Natural killer cell (primary cell): ENCODE measurements around the gene MRPL43. TPM values are rescaled to one million over a fixed set of nuclear protein-coding genes. Genes with fewer than 3 reads are reported as not detected.

ENCODE experiments used
- ATAC-seq, 3 donors: fragments of 150-1000 bp in 2 of 3; fragments of 200-7000 bp in 1 of 3; cut with Tn5 transposase; 1 replicate in 1 of 3; 2 replicates in 2 of 3; pipeline ENCODE4 v1.10.0; 2021; ENCODE audit warnings: mild to moderate bottlenecking in 2 of 3, moderate library complexity in 2 of 3
- DNase-seq, 2 donors: peaks; one replicate each; pipeline versions ENCODE4 v3.0.0 to v3.0.0-alpha.2; 2013 to 2021; ENCODE audit warnings: mixed read lengths in 1 of 2
- H3K27ac ChIP-seq: one replicate; pipeline ENCODE4 v1.5.1; 2013; ENCODE audit warnings: mild to moderate bottlenecking, low read length
- H3K27me3 ChIP-seq: one replicate; pipeline ENCODE4 v1.6.1; 2013; ENCODE audit warnings: low read length; ENCODE audit not compliant: control insufficient read depth, insufficient read depth
- H3K36me3 ChIP-seq: one replicate; pipeline ENCODE4 v1.6.1; 2013; ENCODE audit warnings: low read length; ENCODE audit not compliant: control insufficient read depth, insufficient read depth
- H3K4me1 ChIP-seq: one replicate; pipeline ENCODE4 v1.6.1; 2013; ENCODE audit warnings: low read length; ENCODE audit not compliant: control insufficient read depth, insufficient read depth
- H3K4me3 ChIP-seq: one replicate; pipeline ENCODE4 v1.5.1; 2013; ENCODE audit warnings: low read length
- H3K9me3 ChIP-seq: one replicate; pipeline ENCODE4 v1.6.1; 2013; ENCODE audit warnings: low read length; ENCODE audit not compliant: control insufficient read depth, insufficient read depth
- H3K27ac Mint-ChIP-seq, 2 donors: one replicate each; pipeline ENCODE4 v1.8.0; 2022; ENCODE audit warnings: mild to moderate bottlenecking in 2 of 2, mixed read lengths in 2 of 2, moderate library complexity in 1 of 2
- H3K27me3 Mint-ChIP-seq, 2 donors: one replicate each; pipeline ENCODE4 v1.8.0; 2022; ENCODE audit warnings: low read depth in 2 of 2, mixed read lengths in 2 of 2
- H3K36me3 Mint-ChIP-seq: one replicate; pipeline ENCODE4 v1.8.0; 2022; ENCODE audit warnings: mixed read lengths
- H3K4me1 Mint-ChIP-seq, 2 donors: one replicate each; pipeline ENCODE4 v1.8.0; 2022; ENCODE audit warnings: mixed read lengths in 2 of 2
- H3K4me3 Mint-ChIP-seq: one replicate; pipeline ENCODE4 v1.8.0; 2022; ENCODE audit warnings: mild to moderate bottlenecking, moderate library complexity, mixed read lengths
- H3K9me3 Mint-ChIP-seq, 2 donors: one replicate each; pipeline ENCODE4 v1.8.0; 2022; ENCODE audit warnings: mixed read lengths in 2 of 2
- CTCF ChIP-seq: fragments of 200-600 bp; IDR thresholded peaks from one replicate; pipeline ENCODE4 v1.8.0; 2022; ENCODE audit warnings: antibody characterized with exemption
- WGBS: methylation state at CpG from one replicate; pipeline ENCODE4 v1.1.7; 2013; ENCODE audit warnings: missing lambda C conversion rate; ENCODE audit not compliant: insufficient coverage; 5-methylcytosine and 5-hydroxymethylcytosine counted together
- intact Hi-C: fragments of 100-400 bp; cut with micrococcal nuclease; formaldehyde crosslinking; loops from one replicate; pipeline ENCODE4 v1.14.2; 2022
- total RNA-seq, 4 donors: library from RNA; stranded (reverse); fragments of 120-200 nt in 1 of 4; gene quantifications; one replicate each; pipeline versions ENCODE4 v1.2.3 to v1.2.4, GENCODE V29; 2013 to 2022

MRPL43 gene
- total RNA-seq, 3 donors from 2014 or later (not counting 1 experiment from before 2014, with no cell fraction given): 27.2 to 42.0 (median 33.1) TPM

DNA sequence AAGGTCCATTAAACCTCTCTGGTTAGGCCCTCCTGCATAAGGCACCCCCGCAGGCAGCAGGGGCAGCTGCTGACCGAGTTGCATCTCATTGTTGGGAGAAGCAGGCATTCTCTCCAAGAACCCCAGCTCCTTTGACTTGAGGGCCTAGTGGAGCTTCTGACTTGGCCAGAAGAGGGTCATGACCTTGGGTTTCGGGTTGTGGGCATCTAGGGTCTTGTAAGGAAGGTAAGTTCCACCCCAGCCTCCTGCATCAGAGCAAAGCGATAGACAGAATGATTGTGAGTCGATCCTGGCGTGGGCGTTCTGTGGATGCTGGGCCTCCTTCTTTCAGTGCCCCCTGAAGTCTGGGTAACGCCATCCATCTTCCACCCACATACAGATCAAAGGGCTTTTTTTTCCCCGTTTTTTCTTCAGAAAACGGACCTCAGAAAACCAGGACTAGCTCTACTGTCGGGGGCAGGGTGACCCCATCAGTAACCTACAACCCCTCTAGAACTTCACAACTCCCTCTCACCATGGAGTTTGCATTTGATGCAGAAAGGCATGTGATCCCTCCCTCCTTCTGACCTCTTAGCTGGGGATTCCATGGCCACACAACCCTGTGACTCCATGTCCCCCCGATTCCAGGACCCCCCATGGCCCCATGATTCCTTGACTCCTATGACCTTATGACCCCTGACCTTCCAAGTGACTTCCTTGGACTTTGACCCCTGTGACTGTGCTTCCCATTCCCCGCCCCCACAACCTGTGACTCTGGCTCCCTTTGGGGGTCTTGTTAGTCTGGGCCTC is 15.0 kb downstream of the MRPL43 start:
- H3K9me3 Mint-ChIP-seq: no peaks in the 10 kb centered on the region
- Histone ChIP-seq H3K9me3 (no peaks in the 10 kb centered on the region), H3K4me1 (peaks cover 14% of the 10 kb centered on the region), H3K36me3 (no peaks in the 10 kb centered on the region), H3K27ac (no peak overlapping the region), H3K4me3 (no peak overlapping the region), H3K27me3 (no peaks in the 10 kb centered on the region)
- DNase-seq (no peak), ATAC-seq (no peak)
- WGBS: 89% methylated on average over 13 of the region's 13 CpGs
- no peak overlapping the region for H3K4me3 Mint-ChIP-seq
- no peak for TF ChIP-seq CTCF
- no peaks in the 10 kb centered on the region for H3K36me3 Mint-ChIP-seq
- intact Hi-C loops: no loop called here
- H3K27ac Mint-ChIP-seq: no peak overlapping the region
- peaks cover 9 to 27% of the 10 kb centered on the region in 2 donors for H3K4me1 Mint-ChIP-seq
- no peaks in the 10 kb centered on the region for H3K27me3 Mint-ChIP-seq

- Mint-ChIP-seq H3K9me3 (no peaks in the 10 kb centered on the region), H3K27me3 (no peaks in the 10 kb centered on the region), H3K36me3 (no peaks in the 10 kb centered on the region), H3K4me1 (peaks cover 9 to 27% of the 10 kb centered on the region in 2 donors), H3K27ac (no peak overlapping the region), H3K4me3 (peak overlapping the region; percentile 65)
- WGBS: 80% methylated on average over 4 of the region's 4 CpGs
- H3K27me3 ChIP-seq: no peaks in the 10 kb centered on the region
- DNase-seq (no peak), ATAC-seq (no peak)
- no peak for TF ChIP-seq CTCF
- no peaks in the 10 kb centered on the region for H3K36me3 ChIP-seq
- H3K9me3 ChIP-seq: no peaks in the 10 kb centered on the region
- H3K27ac ChIP-seq: no peak overlapping the region
- H3K4me3 ChIP-seq: no peak overlapping the region
- intact Hi-C loops: no loop called here
- peaks cover 14% of the 10 kb centered on the region for H3K4me1 ChIP-seq
Measured at GRCh38 chr10:100970914-100971811, 16.1 kb downstream of the MRPL43 start.

- H3K27ac Mint-ChIP-seq: peak overlapping the region in 1 of 2 donors; percentile 48
- no peaks in the 10 kb centered on the region for H3K9me3 ChIP-seq
- WGBS: 33% methylated on average over 11 of the region's 13 CpGs
- peak overlapping the region; percentile 49 for H3K4me3 Mint-ChIP-seq
- H3K36me3 ChIP-seq: peaks cover 5% of the 10 kb centered on the region
- intact Hi-C loops: no loop called here
- no peak overlapping the region for H3K27ac ChIP-seq
- no peak for TF ChIP-seq CTCF
- ATAC-seq: peak in 2 of 3 donors; percentile 34 to 55
- no peaks in the 10 kb centered on the region for H3K36me3 Mint-ChIP-seq
- H3K9me3 Mint-ChIP-seq: no peaks in the 10 kb centered on the region
- peaks cover 14% of the 10 kb centered on the region for H3K4me1 ChIP-seq
- H3K27me3 Mint-ChIP-seq: no peaks in the 10 kb centered on the region
- no peaks in the 10 kb centered on the region for H3K27me3 ChIP-seq
- H3K4me3 ChIP-seq: no peak overlapping the region
- DNase-seq: peak in 1 of 2 donors; percentile 66
- H3K4me1 Mint-ChIP-seq: peaks cover 9 to 27% of the 10 kb centered on the region in 2 donors
Measured at GRCh38 chr10:100970076-100970913, 17.0 kb downstream of the MRPL43 start.
